Measurements from ENCODE around the gene FOXP2.

The FOXP2 gene

GRCh38 chr7:114718861-114719260 lies 304.2 kb downstream of the FOXP2 start:
- TF ChIP-seq, protein P1, sequence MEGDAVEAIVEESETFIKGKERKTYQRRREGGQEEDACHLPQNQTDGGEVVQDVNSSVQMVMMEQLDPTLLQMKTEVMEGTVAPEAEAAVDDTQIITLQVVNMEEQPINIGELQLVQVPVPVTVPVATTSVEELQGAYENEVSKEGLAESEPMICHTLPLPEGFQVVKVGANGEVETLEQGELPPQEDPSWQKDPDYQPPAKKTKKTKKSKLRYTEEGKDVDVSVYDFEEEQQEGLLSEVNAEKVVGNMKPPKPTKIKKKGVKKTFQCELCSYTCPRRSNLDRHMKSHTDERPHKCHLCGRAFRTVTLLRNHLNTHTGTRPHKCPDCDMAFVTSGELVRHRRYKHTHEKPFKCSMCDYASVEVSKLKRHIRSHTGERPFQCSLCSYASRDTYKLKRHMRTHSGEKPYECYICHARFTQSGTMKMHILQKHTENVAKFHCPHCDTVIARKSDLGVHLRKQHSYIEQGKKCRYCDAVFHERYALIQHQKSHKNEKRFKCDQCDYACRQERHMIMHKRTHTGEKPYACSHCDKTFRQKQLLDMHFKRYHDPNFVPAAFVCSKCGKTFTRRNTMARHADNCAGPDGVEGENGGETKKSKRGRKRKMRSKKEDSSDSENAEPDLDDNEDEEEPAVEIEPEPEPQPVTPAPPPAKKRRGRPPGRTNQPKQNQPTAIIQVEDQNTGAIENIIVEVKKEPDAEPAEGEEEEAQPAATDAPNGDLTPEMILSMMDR (IDR thresholded peaks at IDR 0.05; ENCODE audit: low read depth, low read length): no peak
- DNase-seq (ENCODE audit: extremely low read depth, low read depth): no peak

DNA sequence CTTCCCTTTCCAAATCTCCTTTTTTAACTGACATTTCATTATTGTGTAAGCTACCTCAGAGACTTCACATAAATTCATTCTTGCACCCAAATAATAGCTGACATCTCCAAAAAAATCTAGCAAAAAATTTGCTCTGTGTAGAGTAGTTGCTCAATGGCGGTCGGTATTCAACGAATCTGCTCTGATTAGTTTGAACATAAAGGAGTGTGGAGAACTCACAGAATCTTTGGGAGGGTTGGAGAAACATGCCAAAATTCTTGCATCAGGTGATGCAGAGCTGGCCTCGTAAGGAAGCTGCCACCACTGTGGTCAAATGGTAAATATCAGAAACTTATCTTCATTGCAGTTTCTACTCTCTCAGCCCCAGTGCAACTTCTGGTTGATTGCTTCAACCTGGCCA lies 306.1 kb downstream of the FOXP2 start:
- DNase-seq (ENCODE audit: extremely low read depth, low read depth): no peak
- TF ChIP-seq, protein P1 (IDR thresholded peaks at IDR 0.05; ENCODE audit: low read depth, low read length): no peak

DNA sequence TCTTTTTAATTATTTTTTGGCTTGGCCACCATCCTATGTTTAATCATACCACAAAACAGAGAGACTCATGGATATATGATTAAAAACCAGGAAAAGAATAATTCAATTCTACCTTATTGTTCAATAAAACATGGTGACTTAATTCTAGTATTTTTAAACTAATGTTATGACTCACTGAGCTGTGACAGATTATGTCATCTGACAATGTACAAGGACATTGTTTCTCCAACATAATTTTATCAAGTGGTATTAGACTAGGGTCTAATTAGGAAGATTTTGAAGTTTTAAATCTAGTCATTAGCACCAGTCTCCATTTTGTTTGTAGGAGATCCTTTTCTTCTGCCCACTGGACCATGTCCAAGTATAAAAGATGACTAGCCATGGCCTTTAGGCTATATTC lies 307.9 kb downstream of the FOXP2 start:
- no peak for DNase-seq (ENCODE audit: extremely low read depth, low read depth)
- TF ChIP-seq, protein P1 (IDR thresholded peaks at IDR 0.05; ENCODE audit: low read depth, low read length): no peak

DNA sequence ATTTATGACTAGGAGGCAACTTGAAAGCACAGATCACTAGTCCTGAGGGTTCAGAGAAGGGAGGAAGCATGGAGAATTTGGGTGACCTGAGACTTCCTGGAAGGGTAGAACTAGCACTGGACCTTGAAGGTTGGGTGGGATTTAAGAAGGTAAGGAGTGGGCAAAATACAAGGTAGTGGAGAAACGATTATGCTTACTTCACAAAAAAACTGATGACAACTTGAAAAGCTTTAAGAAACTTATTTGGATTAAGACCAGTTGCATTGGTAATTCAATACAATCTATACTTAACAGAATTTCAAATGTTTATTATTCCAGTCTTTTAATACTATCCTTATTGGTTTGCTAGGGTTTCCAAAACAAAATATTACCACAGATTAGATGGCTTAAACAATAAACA lies 308.7 kb downstream of the FOXP2 start:
- DNase-seq (ENCODE audit: extremely low read depth, low read depth): no peak
- TF ChIP-seq, protein P1 (IDR thresholded peaks at IDR 0.05; ENCODE audit: low read depth, low read length): no peak

- no peak for DNase-seq (ENCODE audit: extremely low read depth, low read depth)
- TF ChIP-seq, protein P1 (IDR thresholded peaks at IDR 0.05; ENCODE audit: low read depth, low read length): no peak
These were observed 325.5 kb downstream of the FOXP2 start for GRCh38 chr7:114740095-114740494.

GRCh38 chr7:114740941-114741340 lies 326.3 kb downstream of the FOXP2 start:
- TF ChIP-seq, protein P1 (IDR thresholded peaks at IDR 0.05; ENCODE audit: low read depth, low read length): no peak
- DNase-seq (ENCODE audit: extremely low read depth, low read depth): no peak

- TF ChIP-seq, protein P1 (IDR thresholded peaks at IDR 0.05; ENCODE audit: low read depth, low read length): no peak
- DNase-seq (ENCODE audit: extremely low read depth, low read depth): no peak
These were observed 327.3 kb downstream of the FOXP2 start for GRCh38 chr7:114741911-114742310.
